Endodermal cell (in vitro differentiated cells): ENCODE measurements around the gene MAPKAPK2. TPM values are rescaled to one million over a fixed set of nuclear protein-coding genes. Genes with fewer than 3 reads are reported as not detected.
A peak's percentile ranks its signal among the peaks of the same experiment; 100 is the strongest.

ENCODE experiments used
- DNase-seq: peaks from one replicate; pipeline ENCODE4 v3.0.0-alpha.2; 2017
- H3K27ac ChIP-seq: 2 replicates; pipeline ENCODE4 v1.5.1; 2013; ENCODE audit warnings: mild to moderate bottlenecking, low read depth, low read length, moderate library complexity
- H3K27me3 ChIP-seq: 2 replicates; pipeline ENCODE4 v1.6.1; 2013; ENCODE audit warnings: mild to moderate bottlenecking, low read length, moderate library complexity; ENCODE audit not compliant: insufficient read depth, control insufficient read depth, poor library complexity, severe bottlenecking
- H3K36me3 ChIP-seq: 2 replicates; pipeline ENCODE4 v1.7.0; 2013; ENCODE audit warnings: mild to moderate bottlenecking, low read length, moderate library complexity; ENCODE audit not compliant: control insufficient read depth, insufficient read depth
- H3K4me1 ChIP-seq: one replicate; pipeline ENCODE4 v1.7.0; 2013; ENCODE audit warnings: low read length; ENCODE audit not compliant: control insufficient read depth, insufficient read depth
- H3K4me3 ChIP-seq: 2 replicates; pipeline ENCODE4 v1.5.1; 2013; ENCODE audit warnings: mild to moderate bottlenecking, low read length, moderate library complexity
- H3K9ac ChIP-seq: 2 replicates; pipeline ENCODE4 v1.6.1; 2013; ENCODE audit warnings: mild to moderate bottlenecking, low read length, moderate library complexity; ENCODE audit not compliant: poor library complexity, severe bottlenecking; ENCODE audit errors: extremely low read depth
- H3K9me3 ChIP-seq: 2 replicates; pipeline ENCODE4 v1.6.1; 2013; ENCODE audit warnings: mild to moderate bottlenecking, low read length, moderate library complexity; ENCODE audit not compliant: control insufficient read depth
- H3K27ac Mint-ChIP-seq: 2 replicates; pipeline ENCODE4 v1.8.0; 2020; ENCODE audit warnings: mixed read lengths
- H3K27me3 Mint-ChIP-seq: 2 replicates; pipeline ENCODE4 v1.8.0; 2021; ENCODE audit warnings: mild to moderate bottlenecking, mixed read lengths; ENCODE audit not compliant: insufficient read depth
- H3K36me3 Mint-ChIP-seq: 2 replicates; pipeline ENCODE4 v1.8.0; 2020; ENCODE audit warnings: low read depth, mixed read lengths
- H3K4me1 Mint-ChIP-seq: 2 replicates; pipeline ENCODE4 v1.8.0; 2020; ENCODE audit warnings: mixed read lengths
- H3K4me3 Mint-ChIP-seq: 2 replicates; pipeline ENCODE4 v1.8.0; 2020; ENCODE audit warnings: mild to moderate bottlenecking, moderate library complexity, mixed read lengths
- H3K9me3 Mint-ChIP-seq: 2 replicates; pipeline ENCODE4 v1.8.0; 2020; ENCODE audit warnings: mild to moderate bottlenecking, mixed read lengths
- CTCF ChIP-seq: fragments of 200-600 bp; sonication (generic); conservative IDR thresholded peaks from 2 replicates; pipeline ENCODE4 v1.5.0; 2021; ENCODE audit warnings: antibody characterized with exemption, mild to moderate bottlenecking
- WGBS, 2 experiments: methylation state at CpG; one replicate each; pipeline versions ENCODE4 v1.1.5 to v1.1.7; 2013; ENCODE audit warnings: missing lambda C conversion rate in 2 of 2, mixed read lengths in 1 of 2; ENCODE audit not compliant: insufficient coverage in 1 of 2, insufficient read length in 1 of 2; 5-methylcytosine and 5-hydroxymethylcytosine counted together
- total RNA-seq, 2 donors: library from RNA; stranded (reverse); fragmentation: NEBNext Ultra II Directional in 1 of 2; extraction: Animal tissue kit (Norgen Biotek cat#: 25700) in 1 of 2; gene quantifications; 2 replicates in 1 of 2; 3 replicates in 1 of 2; pipeline ENCODE4 v1.2.1, GENCODE V29; 2021

MAPKAPK2 gene
- total RNA-seq, 2 donors from 2014 or later = 72.8 to 79.7 TPM

DNA sequence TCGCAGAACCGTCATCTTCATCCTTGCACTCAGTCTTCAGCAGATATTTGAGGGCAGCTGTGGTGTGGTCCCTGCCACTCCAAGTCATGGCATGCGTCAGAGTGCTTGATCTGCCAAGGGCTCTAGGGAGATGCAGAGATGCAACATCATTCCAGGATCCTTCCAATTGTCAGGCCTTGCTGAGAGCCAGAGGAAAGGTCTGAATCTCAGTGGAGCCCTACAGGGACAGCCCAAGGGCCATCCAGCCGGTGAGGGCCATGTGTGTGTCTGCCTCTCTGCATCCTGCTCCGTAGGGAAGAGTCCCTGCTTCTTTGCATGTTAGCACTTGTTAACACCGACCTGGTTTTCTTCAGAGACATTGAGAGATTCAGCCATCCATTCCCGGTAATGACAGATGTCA is 17.6 kb downstream of the MAPKAPK2 start:
- no peak overlapping the region for H3K27ac Mint-ChIP-seq
- no peaks in the 10 kb centered on the region for H3K9me3 ChIP-seq
- H3K4me3 Mint-ChIP-seq = no peak overlapping the region
- peaks cover 40% of the 10 kb centered on the region for H3K4me1 Mint-ChIP-seq
- no peaks in the 10 kb centered on the region for H3K27me3 Mint-ChIP-seq
- 68 to 81% methylated on average over 7 of the region's 7 CpGs for WGBS, 2 experiments
- H3K4me3 ChIP-seq = no peak overlapping the region
- H3K4me1 ChIP-seq = peaks cover 19% of the 10 kb centered on the region
- no peak for DNase-seq
- H3K9ac ChIP-seq = no peak overlapping the region
- no peak for TF ChIP-seq CTCF
- no peak overlapping the region for H3K27ac ChIP-seq
- H3K36me3 ChIP-seq = peaks cover 4% of the 10 kb centered on the region
- H3K9me3 Mint-ChIP-seq = no peaks in the 10 kb centered on the region
- H3K36me3 Mint-ChIP-seq = peaks cover 6% of the 10 kb centered on the region
- no peaks in the 10 kb centered on the region for H3K27me3 ChIP-seq

DNA sequence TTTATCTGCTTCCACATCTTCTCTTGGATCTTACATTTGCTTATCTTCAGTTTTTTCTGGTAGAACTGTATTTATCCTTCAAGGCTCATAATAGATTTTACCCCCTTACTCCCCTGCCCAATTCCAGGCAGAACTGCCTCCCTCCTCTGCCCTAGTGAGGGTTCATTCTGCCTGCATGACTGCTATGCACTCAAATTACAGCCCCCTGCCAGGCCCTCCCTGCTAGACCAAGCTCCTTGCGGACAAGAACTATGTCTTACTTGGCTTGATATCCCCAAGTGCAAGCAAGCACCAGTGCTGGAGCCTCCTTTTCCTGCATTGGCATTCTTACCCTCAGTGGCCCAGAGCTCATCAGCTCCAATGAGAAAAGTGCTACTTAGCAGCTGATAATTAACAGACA is 18.1 kb downstream of the MAPKAPK2 start:
- TF ChIP-seq CTCF = no peak
- Mint-ChIP-seq H3K4me3 (no peak overlapping the region), H3K27me3 (no peaks in the 10 kb centered on the region), H3K4me1 (peaks cover 46% of the 10 kb centered on the region), H3K27ac (no peak overlapping the region), H3K9me3 (no peaks in the 10 kb centered on the region), H3K36me3 (peaks cover under 1% of the 10 kb centered on the region)
- Histone ChIP-seq H3K9me3 (no peaks in the 10 kb centered on the region), H3K4me3 (no peak overlapping the region), H3K36me3 (no peaks in the 10 kb centered on the region), H3K27me3 (no peaks in the 10 kb centered on the region), H3K9ac (no peak overlapping the region), H3K4me1 (peaks cover 21% of the 10 kb centered on the region), H3K27ac (no peak overlapping the region)
- WGBS, 2 experiments = 78 to 83% methylated on average over 1 of the region's 1 CpG
- DNase-seq = peak; percentile 72

DNA sequence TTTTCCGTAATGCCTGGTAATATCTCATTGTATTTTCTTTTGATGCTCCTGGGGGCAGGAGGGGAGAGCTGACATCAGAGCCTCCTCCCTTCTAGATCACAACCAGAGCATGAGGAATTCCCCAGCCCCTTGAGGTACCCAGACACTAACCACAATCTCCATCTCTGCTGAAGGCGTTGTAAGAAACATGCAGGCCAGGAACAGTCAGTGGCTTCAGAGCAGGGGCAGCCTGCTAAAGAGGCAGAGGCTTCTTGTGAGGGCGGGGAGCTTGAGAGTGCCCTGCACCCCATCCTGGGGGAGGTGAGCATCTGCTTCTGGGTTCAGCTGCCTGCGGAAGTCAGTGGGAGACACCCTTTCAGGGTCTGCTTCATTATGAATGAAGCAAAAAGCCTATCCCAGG is 19.0 kb downstream of the MAPKAPK2 start:
- no peak for TF ChIP-seq CTCF
- no peak overlapping the region for H3K27ac Mint-ChIP-seq
- no peak for DNase-seq
- H3K36me3 ChIP-seq = no peaks in the 10 kb centered on the region
- H3K27ac ChIP-seq = peak overlapping the region; percentile 41
- no peak overlapping the region for H3K4me3 ChIP-seq
- H3K9me3 ChIP-seq = no peaks in the 10 kb centered on the region
- H3K9me3 Mint-ChIP-seq = no peaks in the 10 kb centered on the region
- no peaks in the 10 kb centered on the region for H3K27me3 Mint-ChIP-seq
- H3K4me1 Mint-ChIP-seq = peaks cover 53% of the 10 kb centered on the region
- H3K9ac ChIP-seq = no peak overlapping the region
- H3K27me3 ChIP-seq = no peaks in the 10 kb centered on the region
- H3K36me3 Mint-ChIP-seq = no peaks in the 10 kb centered on the region
- 92 to 93% methylated on average over 2 to 4 of the region's 4 CpGs for WGBS, 2 experiments
- H3K4me1 ChIP-seq = peaks cover 25% of the 10 kb centered on the region
- no peak overlapping the region for H3K4me3 Mint-ChIP-seq
